Stimulated activated CD8-positive, alpha-beta memory T cell treated with anti-CD3 and anti-CD28 coated beads, Interleukin-15, amount 100 ng/mL, for 4 hours (primary cell): Measurements from ENCODE around the gene PRKCZ.
"Not testable (repeated sequence)": the region's sequence is repeated elsewhere in the genome, so short reads cannot be mapped to it uniquely, and the experiment has no call there.

Source experiments
- DNase-seq, 2 donors: peaks; one replicate each; pipeline ENCODE4 v3.0.0-alpha.2; 2020; ENCODE audit warnings: low read depth in 2 of 2

Gene PRKCZ

GRCh38 chr1:2087766-2088165 lies 37.6 kb downstream of the PRKCZ start:
- no peak for DNase-seq

- DNase-seq = no peak
Measured at GRCh38 chr1:2088458-2088857, 38.2 kb downstream of the PRKCZ start.

GRCh38 chr1:2089051-2089450 lies 38.8 kb downstream of the PRKCZ start:
- DNase-seq = no peak

- DNase-seq = no peak
Measured at GRCh38 chr1:2090216-2090890, 40.1 kb downstream of the PRKCZ start.

- peak in 1 of 2 donors; percentile 3 for DNase-seq
Measured at GRCh38 chr1:2091611-2092604, 41.7 kb downstream of the PRKCZ start.

GRCh38 chr1:2093055-2093454 lies 42.8 kb downstream of the PRKCZ start:
- DNase-seq = no peak

- no peak for DNase-seq
Measured at GRCh38 chr1:2093636-2094035, 43.4 kb downstream of the PRKCZ start.

- DNase-seq = not testable (repeated sequence)
Measured at GRCh38 chr1:2094269-2095158, 44.3 kb downstream of the PRKCZ start.

GRCh38 chr1:2095394-2095793 lies 45.2 kb downstream of the PRKCZ start:
- DNase-seq = no peak

- no peak for DNase-seq
Measured at GRCh38 chr1:2095981-2096736, 45.9 kb downstream of the PRKCZ start.

- DNase-seq = no peak
Measured at GRCh38 chr1:2097386-2098300, 47.4 kb downstream of the PRKCZ start.

- no peak for DNase-seq
Measured at GRCh38 chr1:2098301-2098698, 48.1 kb downstream of the PRKCZ start.

- DNase-seq = no peak
Measured at GRCh38 chr1:2098839-2099785, 48.9 kb downstream of the PRKCZ start.

GRCh38 chr1:2099886-2100779 lies 49.9 kb downstream of the PRKCZ start:
- DNase-seq = no peak

GRCh38 chr1:2100780-2101108 lies 50.5 kb downstream of the PRKCZ start:
- no peak for DNase-seq

GRCh38 chr1:2101531-2101930 lies 51.3 kb downstream of the PRKCZ start:
- DNase-seq = no peak

- DNase-seq = no peak
Measured at GRCh38 chr1:2101946-2102345, 51.7 kb downstream of the PRKCZ start.

GRCh38 chr1:2102753-2103152 lies 52.5 kb downstream of the PRKCZ start:
- no peak for DNase-seq
